CD8-positive, alpha-beta memory T cell (primary cell): ENCODE data around the gene PIANP. TPM values are rescaled to one million over a fixed set of nuclear protein-coding genes. Genes with fewer than 3 reads are reported as not detected.
"Not testable (repeated sequence)": the region's sequence is repeated elsewhere in the genome, so short reads cannot be mapped to it uniquely, and the experiment has no call there.

ENCODE experiments used
- CTCF ChIA-PET: fragments of 350-600 bp; sonication (Branson Sonifier 250); formaldehyde crosslinking; loops from one replicate; lab custom pipeline; 2021; ENCODE audit warnings: antibody characterized with exemption; lab: Charles Lee
- POLR2A ChIA-PET: fragments of 350-600 bp; sonication (Branson Sonifier 250); formaldehyde crosslinking; loops from one replicate; lab custom pipeline; 2021; ENCODE audit warnings: antibody characterized with exemption; lab: Charles Lee
- DNase-seq, 5 donors: peaks; one replicate each; pipeline versions ENCODE4 v3.0.0 to v3.0.0-alpha.2; 2020 to 2022; ENCODE audit warnings: mixed read lengths in 1 of 5
- H3K27ac ChIP-seq: one replicate; pipeline ENCODE4 v1.7.0; 2013; ENCODE audit warnings: low read depth, mild to moderate bottlenecking, low read length, moderate library complexity
- H3K27me3 ChIP-seq: 2 replicates; pipeline ENCODE4 v1.7.0; 2013; ENCODE audit warnings: low read length, mild to moderate bottlenecking; ENCODE audit not compliant: insufficient read depth, poor library complexity, severe bottlenecking
- H3K36me3 ChIP-seq: 2 replicates; pipeline ENCODE4 v1.7.0; 2013; ENCODE audit warnings: mild to moderate bottlenecking, low read length, moderate library complexity; ENCODE audit not compliant: insufficient read depth
- H3K4me1 ChIP-seq: 2 replicates; pipeline ENCODE4 v1.7.0; 2013; ENCODE audit warnings: mild to moderate bottlenecking, low read length, moderate library complexity; ENCODE audit not compliant: insufficient read depth
- H3K4me3 ChIP-seq: 2 replicates; pipeline ENCODE4 v1.7.0; 2013; ENCODE audit warnings: mild to moderate bottlenecking, low read length
- H3K9me3 ChIP-seq: 2 replicates; pipeline ENCODE4 v1.7.0; 2013; ENCODE audit warnings: mild to moderate bottlenecking, low read length
- H3K27ac Mint-ChIP-seq, 8 donors: one replicate each; pipeline ENCODE4 v1.8.0; 2020 to 2021; ENCODE audit warnings: mixed read lengths in 8 of 8, mild to moderate bottlenecking in 6 of 8, inconsistent platforms in 3 of 8, moderate library complexity in 3 of 8
- H3K27me3 Mint-ChIP-seq, 2 donors: one replicate each; pipeline ENCODE4 v1.8.0; 2020 to 2021; ENCODE audit warnings: mixed read lengths in 2 of 2, mild to moderate bottlenecking in 1 of 2, moderate library complexity in 1 of 2
- H3K36me3 Mint-ChIP-seq, 3 donors: one replicate each; pipeline ENCODE4 v1.8.0; 2020 to 2021; ENCODE audit warnings: mixed read lengths in 3 of 3, inconsistent platforms in 1 of 3, mild to moderate bottlenecking in 1 of 3
- H3K4me1 Mint-ChIP-seq, 3 donors: one replicate each; pipeline ENCODE4 v1.8.0; 2020 to 2021; ENCODE audit warnings: mixed read lengths in 3 of 3, inconsistent platforms in 1 of 3, mild to moderate bottlenecking in 1 of 3
- H3K4me3 Mint-ChIP-seq, 7 donors: one replicate each; pipeline ENCODE4 v1.8.0; 2020 to 2021; ENCODE audit warnings: mixed read lengths in 7 of 7, mild to moderate bottlenecking in 6 of 7, moderate library complexity in 4 of 7, inconsistent platforms in 2 of 7
- H3K9me3 Mint-ChIP-seq, 5 donors: one replicate each; pipeline ENCODE4 v1.8.0; 2020 to 2022; ENCODE audit warnings: mixed read lengths in 5 of 5, mild to moderate bottlenecking in 3 of 5, moderate library complexity in 2 of 5, inconsistent platforms in 1 of 5
- polyA plus RNA-seq: library from polyadenylated mRNA; unstranded; fragments of 300-500 nt; fragmentation: Illumina TruSeq; gene quantifications from one replicate; pipeline ENCODE4 v1.2.3, GENCODE V29; 2021
- total RNA-seq, 2 experiments: library from RNA; stranded (reverse); gene quantifications; one replicate each; pipeline ENCODE4 v1.2.3, GENCODE V29; 2021

The PIANP gene
- total and polyA plus RNA-seq, 3 experiments from 2014 or later = 0.49 to 0.79 (median 0.77) TPM

GRCh38 chr12:6723607-6724408 is 23.2 kb upstream of the PIANP start, which contains the start of gene COPS7A:
TSS of gene COPS7A (plus strand) at chr12:6724046. CDS start at chr12:6724657, 611 bp downstream.
- Histone ChIP-seq H3K4me3 (peak within 1 kb of the TSS; percentile 77), H3K36me3 (peaks cover 15% of the 10 kb centered on the region), H3K27ac (peak within 1 kb of the TSS; percentile 67), H3K9me3 (no peaks in the 10 kb centered on the region), H3K4me1 (peaks cover 19% of the 10 kb centered on the region), H3K27me3 (no peaks in the 10 kb centered on the region)
- DNase-seq = peak; percentile 90 to 96 (median 92)
- Mint-ChIP-seq H3K4me1 (peaks cover 22 to 32% (median 23%) of the 10 kb centered on the region in 3 donors), H3K9me3 (peaks cover 0 to 3% (median 0%) of the 10 kb centered on the region in 5 donors), H3K36me3 (peaks cover 4 to 29% (median 5%) of the 10 kb centered on the region in 3 donors), H3K27ac (peak within 1 kb of the TSS; percentile 90 to 100 (median 97)), H3K27me3 (no peaks in the 10 kb centered on the region), H3K4me3 (peak within 1 kb of the TSS; percentile 84 to 91 (median 87))
- ChIA-PET CTCF (interaction anchor here (0.7 to 2.6 kb wide), 16 partner anchors 9 to 165 kb away, joined by 3 to 26 read pairs (median 4); partner anchors contain the start of genes CDCA3, MLF2, P3H3 and PTMS), POLR2A (interaction anchor here (0.5 to 2.7 kb wide), 22 partner anchors 9 to 253 kb away, joined by 3 to 92 read pairs (median 4); partner anchors contain the start of genes C12orf57, CDCA3, MLF2 and PTMS)

- Mint-ChIP-seq H3K27ac (peak overlapping the region in 6 of 8 donors; percentile 50 to 99 (median 72)), H3K27me3 (no peaks in the 10 kb centered on the region), H3K36me3 (peaks cover 2 to 20% (median 4%) of the 10 kb centered on the region in 3 donors), H3K4me1 (peaks cover 22 to 32% (median 23%) of the 10 kb centered on the region in 3 donors), H3K4me3 (peak overlapping the region in 2 of 7 donors; percentile 3 to 73), H3K9me3 (peaks cover 0 to 3% (median 0%) of the 10 kb centered on the region in 5 donors)
- H3K27ac ChIP-seq = peak overlapping the region; percentile 67
- ChIA-PET CTCF (interaction anchor here (1.4 to 2.6 kb wide), 7 partner anchors 10 to 129 kb away, joined by 5 to 26 read pairs (median 7); partner anchors contain the start of genes CDCA3, MLF2, P3H3 and PTMS), POLR2A (interaction anchor here (1.2 to 2.7 kb wide), 4 partner anchors 13 to 34 kb away, joined by 3 to 92 read pairs (median 16); partner anchors contain the start of genes MLF2 and ZNF384)
- no peaks in the 10 kb centered on the region for H3K27me3 ChIP-seq
- no peak for DNase-seq
- H3K36me3 ChIP-seq = peaks cover 6% of the 10 kb centered on the region
- H3K4me3 ChIP-seq = no peak overlapping the region
- no peaks in the 10 kb centered on the region for H3K9me3 ChIP-seq
- peaks cover 19% of the 10 kb centered on the region for H3K4me1 ChIP-seq
Measured at GRCh38 chr12:6722863-6723262, 22.2 kb upstream of the PIANP start.

- DNase-seq = no peak
- no peak overlapping the region for H3K27ac ChIP-seq
- ChIA-PET CTCF (no interaction called here), POLR2A (interaction anchor here (0.7 kb wide), 1 partner anchor 257 kb away, joined by 3 read pairs; no protein-coding TSS in a partner anchor)
- Mint-ChIP-seq H3K4me1 (no peaks in the 10 kb centered on the region), H3K27me3 (peaks cover 6 to 14% of the 10 kb centered on the region in 2 donors), H3K9me3 (no peaks in the 10 kb centered on the region), H3K27ac (no peak overlapping the region), H3K36me3 (no peaks in the 10 kb centered on the region), H3K4me3 (no peak overlapping the region)
- H3K4me3 ChIP-seq = no peak overlapping the region
- H3K9me3 ChIP-seq = no peaks in the 10 kb centered on the region
- H3K27me3 ChIP-seq = no peaks in the 10 kb centered on the region
- no peaks in the 10 kb centered on the region for H3K36me3 ChIP-seq
- no peaks in the 10 kb centered on the region for H3K4me1 ChIP-seq
Measured at GRCh38 chr12:6716874-6717437, 16.3 kb upstream of the PIANP start.

GRCh38 chr12:6716031-6716873 is 15.6 kb upstream of the PIANP start:
- H3K4me1 ChIP-seq, H3K36me3 Mint-ChIP-seq, H3K36me3 ChIP-seq, H3K27me3 ChIP-seq, H3K4me3 ChIP-seq, H3K4me1 Mint-ChIP-seq, DNase-seq, H3K27ac ChIP-seq, H3K9me3 ChIP-seq, H3K27ac Mint-ChIP-seq, H3K4me3 Mint-ChIP-seq, CTCF ChIA-PET, H3K9me3 Mint-ChIP-seq: not testable (repeated sequence)
- H3K27me3 Mint-ChIP-seq = peaks cover 10 to 14% of the 10 kb centered on the region in 2 donors
- POLR2A ChIA-PET = interaction anchor here (0.7 kb wide), 1 partner anchor 256 kb away, joined by 3 read pairs; no protein-coding TSS in a partner anchor

- no peaks in the 10 kb centered on the region for H3K4me1 ChIP-seq
- Mint-ChIP-seq H3K36me3 (no peaks in the 10 kb centered on the region), H3K27ac (peak overlapping the region; percentile 12 to 96 (median 80)), H3K4me1 (peaks cover 7 to 10% (median 8%) of the 10 kb centered on the region in 3 donors), H3K27me3 (peaks cover 25 to 27% of the 10 kb centered on the region in 2 donors), H3K9me3 (no peaks in the 10 kb centered on the region), H3K4me3 (peak overlapping the region; percentile 75 to 94 (median 80))
- H3K27me3 ChIP-seq = no peaks in the 10 kb centered on the region
- H3K27ac ChIP-seq = no peak overlapping the region
- DNase-seq = peak in 3 of 5 donors; percentile 7 to 64 (median 50)
- H3K4me3 ChIP-seq = no peak overlapping the region
- POLR2A ChIA-PET = interaction anchor here (1.2 kb wide), 1 partner anchor 15 kb away, joined by 5 read pairs; the partner anchor contains the start of gene COPS7A
- H3K9me3 ChIP-seq = no peaks in the 10 kb centered on the region
- CTCF ChIA-PET = interaction anchor here (0.6 kb wide), 1 partner anchor 96 kb away, joined by 3 read pairs; no protein-coding TSS in a partner anchor
- H3K36me3 ChIP-seq = no peaks in the 10 kb centered on the region
Measured at GRCh38 chr12:6708960-6709394, 8.4 kb upstream of the PIANP start.

- H3K27ac ChIP-seq, H3K36me3 Mint-ChIP-seq, H3K27ac Mint-ChIP-seq, H3K4me3 ChIP-seq, H3K27me3 ChIP-seq, H3K4me1 ChIP-seq, CTCF ChIA-PET, DNase-seq, H3K9me3 Mint-ChIP-seq, H3K9me3 ChIP-seq, H3K36me3 ChIP-seq: not testable (repeated sequence)
- peaks cover 7 to 10% (median 8%) of the 10 kb centered on the region in 3 donors for H3K4me1 Mint-ChIP-seq
- H3K4me3 Mint-ChIP-seq = peak overlapping the region in 1 of 7 donors; percentile 9
- POLR2A ChIA-PET = interaction anchor here (1.2 kb wide), 1 partner anchor 16 kb away, joined by 5 read pairs; the partner anchor contains the start of gene COPS7A
- peaks cover 30 to 33% of the 10 kb centered on the region in 2 donors for H3K27me3 Mint-ChIP-seq
Measured at GRCh38 chr12:6708351-6708750, 7.7 kb upstream of the PIANP start.

- Mint-ChIP-seq H3K36me3 (peaks cover 0 to 2% (median 0%) of the 10 kb centered on the region in 3 donors), H3K27me3 (peaks cover 53 to 54% of the 10 kb centered on the region in 2 donors), H3K9me3 (peaks cover 0 to 4% (median 0%) of the 10 kb centered on the region in 5 donors), H3K4me3 (peak overlapping the region in 1 of 7 donors; percentile 15), H3K27ac (no peak overlapping the region), H3K4me1 (peaks cover 18 to 21% (median 21%) of the 10 kb centered on the region in 3 donors)
- Histone ChIP-seq H3K27me3 (peaks cover 26% of the 10 kb centered on the region), H3K4me1 (peaks cover 5% of the 10 kb centered on the region), H3K4me3 (no peak overlapping the region), H3K27ac (no peak overlapping the region), H3K36me3 (no peaks in the 10 kb centered on the region), H3K9me3 (no peaks in the 10 kb centered on the region)
- ChIA-PET CTCF (no interaction called here), POLR2A (no interaction called here)
- peak in 1 of 5 donors; percentile 27 for DNase-seq
Measured at GRCh38 chr12:6703631-6704030, 3.0 kb upstream of the PIANP start.
